GM19043 (cell line): ENCODE results near the gene AUTS2.

Experiments used
- ATAC-seq: cut with Tn5 transposase; IDR thresholded peaks from one replicate; pipeline ENCODE4 v1.9.1; 2021; ENCODE audit warnings: low read depth; ENCODE audit not compliant: unreplicated experiment

Gene AUTS2

GRCh38 chr7:69599286-69599954 lies 1.1 kb downstream of the AUTS2 start:
- ATAC-seq, result no peak

- ATAC-seq, result no peak
Observed at GRCh38 chr7:69599955-69600709, 1.9 kb downstream of the AUTS2 start.

GRCh38 chr7:69600710-69601519 lies 2.6 kb downstream of the AUTS2 start:
- ATAC-seq, result no peak

- no peak for ATAC-seq
Observed at GRCh38 chr7:69602522-69602921, 4.2 kb downstream of the AUTS2 start.

GRCh38 chr7:69603351-69603750 lies 5.1 kb downstream of the AUTS2 start:
- peak; percentile 41 for ATAC-seq

- peak; percentile 66 for ATAC-seq
Observed at GRCh38 chr7:69603937-69604494, 5.7 kb downstream of the AUTS2 start.

- ATAC-seq, result no peak
Observed at GRCh38 chr7:69605070-69605469, 6.8 kb downstream of the AUTS2 start.

GRCh38 chr7:69605546-69605945 lies 7.3 kb downstream of the AUTS2 start:
- ATAC-seq, result no peak

- ATAC-seq, result no peak
Observed at GRCh38 chr7:69608049-69608448, 9.8 kb downstream of the AUTS2 start.

GRCh38 chr7:69608878-69609277 lies 10.6 kb downstream of the AUTS2 start:
- no peak for ATAC-seq

- ATAC-seq, result no peak
Observed at GRCh38 chr7:69609541-69610373, 11.5 kb downstream of the AUTS2 start.

GRCh38 chr7:69610374-69611084 lies 12.3 kb downstream of the AUTS2 start:
- ATAC-seq, result no peak

GRCh38 chr7:69612981-69613380 lies 14.7 kb downstream of the AUTS2 start:
- ATAC-seq, result no peak

- no peak for ATAC-seq
Observed at GRCh38 chr7:69613846-69614245, 15.6 kb downstream of the AUTS2 start.

GRCh38 chr7:69615685-69616084 lies 17.4 kb downstream of the AUTS2 start:
- no peak for ATAC-seq

- ATAC-seq, result no peak
Observed at GRCh38 chr7:69617364-69617763, 19.1 kb downstream of the AUTS2 start.

GRCh38 chr7:69619054-69619453 lies 20.8 kb downstream of the AUTS2 start:
- no peak for ATAC-seq

- ATAC-seq, result no peak
Observed at GRCh38 chr7:69619635-69620034, 21.4 kb downstream of the AUTS2 start.

GRCh38 chr7:69620063-69620462 lies 21.8 kb downstream of the AUTS2 start:
- ATAC-seq, result no peak

- no peak for ATAC-seq
Observed at GRCh38 chr7:69620650-69621049, 22.4 kb downstream of the AUTS2 start.
